ENCODE measurements around the gene MS4A10.

MS4A10 gene

GRCh38 chr11:60847896-60848295 lies 62.8 kb downstream of the MS4A10 start:
- DNase-seq (ENCODE audit: low spot score) (no peak), FAIRE-seq (no peak)

GRCh38 chr11:60848714-60849151 lies 63.6 kb downstream of the MS4A10 start:
- DNase-seq (ENCODE audit: low spot score) (no peak), FAIRE-seq (no peak)

- DNase-seq (ENCODE audit: low spot score) (no peak), FAIRE-seq (no peak)
Observed at GRCh38 chr11:60849641-60850520, 64.7 kb downstream of the MS4A10 start.

Data from urothelium cell line (cell line).